ENCODE data around the gene PIP5K1B. TPM values are rescaled to one million over a fixed set of nuclear protein-coding genes. Genes with fewer than 3 reads are reported as not detected.

PIP5K1B gene
- total and polyA plus RNA-seq, 4 donors, result 0.09 to 30.9 (median 0.29) TPM

DNA sequence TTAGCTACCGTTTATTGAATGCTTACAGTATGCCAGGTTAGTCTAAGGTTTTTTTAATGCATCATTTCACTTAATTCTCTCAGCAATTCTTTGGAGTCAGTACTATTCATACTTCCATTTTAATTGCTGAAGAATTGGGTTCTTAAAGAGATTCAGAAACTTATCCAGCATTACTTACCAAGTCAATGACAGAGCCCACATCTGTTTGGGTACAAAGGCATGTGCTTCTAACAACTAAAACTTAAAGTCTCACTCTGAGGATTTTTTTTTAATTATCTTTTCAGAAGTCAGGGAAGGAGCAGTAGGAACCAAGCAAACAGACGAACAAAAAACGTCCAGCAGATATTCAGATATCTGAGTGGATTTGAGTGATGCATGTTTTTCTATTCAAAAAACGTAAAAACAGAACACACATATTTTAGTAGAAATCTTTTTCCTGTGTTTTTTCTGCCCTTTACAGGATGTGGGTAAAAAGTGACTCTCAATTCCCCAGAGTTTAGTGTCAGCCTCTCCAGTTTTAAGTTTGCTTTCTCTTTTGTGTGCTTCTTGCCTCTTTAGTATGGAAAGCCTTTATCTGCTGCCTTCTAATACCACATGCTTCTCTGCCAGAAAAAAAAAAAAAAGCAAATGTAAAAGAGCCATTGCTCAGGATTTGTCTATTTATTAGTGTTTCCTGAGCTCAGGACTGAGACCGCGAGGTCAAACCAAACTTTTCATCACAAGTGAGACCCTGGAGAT lies 190.9 kb downstream of the PIP5K1B start:
- Histone ChIP-seq H3K4me1 (ENCODE audit: control insufficient read depth in 4 of 4, insufficient read depth in 4 of 4, low read length in 3 of 4) (peaks cover 0 to 2% (median 0%) of the 10 kb centered on the region in 4 donors), H3K4me3 (ENCODE audit: low read depth in 1 of 3, low read length in 3 of 3) (no peak overlapping the region), H3K27ac (ENCODE audit: low read depth in 1 of 2, low read length in 2 of 2) (no peak overlapping the region), H3K9me3 (ENCODE audit: control insufficient read depth in 4 of 4, low read length in 3 of 4) (no peaks in the 10 kb centered on the region), H3K27me3 (ENCODE audit: control insufficient read depth in 4 of 4, insufficient read depth in 4 of 4, low read length in 3 of 4) (no peaks in the 10 kb centered on the region), H3K36me3 (ENCODE audit: control insufficient read depth in 4 of 4, insufficient read depth in 3 of 4, low read depth in 1 of 4, low read length in 3 of 4) (no peaks in the 10 kb centered on the region), H3K9ac (ENCODE audit: low read depth in 1 of 2, low read length in 2 of 2) (no peak overlapping the region)
- TF ChIP-seq SP1 (IDR thresholded peaks at IDR 0.05) (no peak), HNF4A (conservative IDR thresholded peaks at IDR 0.05) (no peak), GABPA (IDR thresholded peaks at IDR 0.05 in 1 of 2, conservative IDR thresholded peaks at IDR 0.05 in 1 of 2) (no peak)
- TF ChIP-seq, protein P1, sequence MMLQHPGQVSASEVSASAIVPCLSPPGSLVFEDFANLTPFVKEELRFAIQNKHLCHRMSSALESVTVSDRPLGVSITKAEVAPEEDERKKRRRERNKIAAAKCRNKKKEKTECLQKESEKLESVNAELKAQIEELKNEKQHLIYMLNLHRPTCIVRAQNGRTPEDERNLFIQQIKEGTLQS (IDR thresholded peaks at IDR 0.05), result no peak
- WGBS, result 44% methylated on average over 6 of the region's 6 CpGs
- DNase-seq (ENCODE audit: low spot score), result no peak

DNA sequence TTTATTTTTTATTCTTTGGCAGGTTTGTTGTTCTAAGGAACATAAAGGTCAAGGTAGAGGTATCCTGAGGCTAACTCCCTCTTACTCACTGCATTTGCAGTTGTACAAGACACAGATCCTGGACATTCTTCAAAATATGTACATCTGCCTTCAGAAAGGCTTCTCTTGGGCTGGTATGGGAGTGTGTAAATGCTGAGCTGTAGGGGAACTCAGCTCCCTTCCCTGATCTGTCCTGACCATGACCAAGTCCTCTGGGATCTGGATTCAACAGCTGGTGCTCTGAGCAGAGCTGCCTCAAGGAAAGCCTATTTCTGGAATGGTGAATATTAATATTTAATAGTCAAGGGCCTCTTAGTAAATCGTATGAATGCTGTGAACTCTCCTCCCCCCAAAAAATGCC lies 191.4 kb downstream of the PIP5K1B start:
- no peaks in the 10 kb centered on the region for H3K9me3 ChIP-seq (ENCODE audit: control insufficient read depth in 4 of 4, low read length in 3 of 4)
- no peak for TF ChIP-seq EGR1 (IDR thresholded peaks at IDR 0.05; ENCODE audit: low read depth in 2 of 2)
- peaks cover 0 to 2% (median 0%) of the 10 kb centered on the region in 4 donors for H3K4me1 ChIP-seq (ENCODE audit: control insufficient read depth in 4 of 4, insufficient read depth in 4 of 4, low read length in 3 of 4)
- no peak for DNase-seq (ENCODE audit: low spot score)
- H3K27ac ChIP-seq (ENCODE audit: low read depth in 1 of 2, low read length in 2 of 2), result no peak overlapping the region
- H3K36me3 ChIP-seq (ENCODE audit: control insufficient read depth in 4 of 4, insufficient read depth in 3 of 4, low read depth in 1 of 4, low read length in 3 of 4), result no peaks in the 10 kb centered on the region
- H3K9ac ChIP-seq (ENCODE audit: low read depth in 1 of 2, low read length in 2 of 2), result no peak overlapping the region
- H3K27me3 ChIP-seq (ENCODE audit: control insufficient read depth in 4 of 4, insufficient read depth in 4 of 4, low read length in 3 of 4), result no peaks in the 10 kb centered on the region
- WGBS, result 57% methylated on average over 1 of the region's 1 CpG
- H3K4me3 ChIP-seq (ENCODE audit: low read depth in 1 of 3, low read length in 3 of 3), result no peak overlapping the region

- no peak overlapping the region for H3K27ac ChIP-seq (ENCODE audit: low read depth in 1 of 2, low read length in 2 of 2)
- TF ChIP-seq HNF4A (conservative IDR thresholded peaks at IDR 0.05), result no peak
- TF ChIP-seq, protein P2, sequence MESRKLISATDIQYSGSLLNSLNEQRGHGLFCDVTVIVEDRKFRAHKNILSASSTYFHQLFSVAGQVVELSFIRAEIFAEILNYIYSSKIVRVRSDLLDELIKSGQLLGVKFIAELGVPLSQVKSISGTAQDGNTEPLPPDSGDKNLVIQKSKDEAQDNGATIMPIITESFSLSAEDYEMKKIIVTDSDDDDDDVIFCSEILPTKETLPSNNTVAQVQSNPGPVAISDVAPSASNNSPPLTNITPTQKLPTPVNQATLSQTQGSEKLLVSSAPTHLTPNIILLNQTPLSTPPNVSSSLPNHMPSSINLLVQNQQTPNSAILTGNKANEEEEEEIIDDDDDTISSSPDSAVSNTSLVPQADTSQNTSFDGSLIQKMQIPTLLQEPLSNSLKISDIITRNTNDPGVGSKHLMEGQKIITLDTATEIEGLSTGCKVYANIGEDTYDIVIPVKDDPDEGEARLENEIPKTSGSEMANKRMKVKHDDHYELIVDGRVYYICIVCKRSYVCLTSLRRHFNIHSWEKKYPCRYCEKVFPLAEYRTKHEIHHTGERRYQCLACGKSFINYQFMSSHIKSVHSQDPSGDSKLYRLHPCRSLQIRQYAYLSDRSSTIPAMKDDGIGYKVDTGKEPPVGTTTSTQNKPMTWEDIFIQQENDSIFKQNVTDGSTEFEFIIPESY (IDR thresholded peaks at IDR 0.05), result no peak
- no peak for TF ChIP-seq RAD21 (IDR thresholded peaks at IDR 0.05)
- no peak for TF ChIP-seq YY1 (IDR thresholded peaks at IDR 0.05)
- TF ChIP-seq GABPA (IDR thresholded peaks at IDR 0.05 in 1 of 2, conservative IDR thresholded peaks at IDR 0.05 in 1 of 2), result no peak
- TF ChIP-seq, protein P3, sequence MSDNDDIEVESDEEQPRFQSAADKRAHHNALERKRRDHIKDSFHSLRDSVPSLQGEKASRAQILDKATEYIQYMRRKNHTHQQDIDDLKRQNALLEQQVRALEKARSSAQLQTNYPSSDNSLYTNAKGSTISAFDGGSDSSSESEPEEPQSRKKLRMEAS (IDR thresholded peaks at IDR 0.05), result no peak
- no peak for TF ChIP-seq RXRA (IDR thresholded peaks at IDR 0.05)
- TF ChIP-seq TAF1 (conservative IDR thresholded peaks at IDR 0.05), result no peak
- no peak for TF ChIP-seq EGR1 (IDR thresholded peaks at IDR 0.05; ENCODE audit: low read depth in 2 of 2)
- TF ChIP-seq, protein P1 (IDR thresholded peaks at IDR 0.05), result no peak
- no peak for TF ChIP-seq JUND (IDR thresholded peaks at IDR 0.05)
- H3K9me3 ChIP-seq (ENCODE audit: control insufficient read depth in 4 of 4, low read length in 3 of 4), result no peaks in the 10 kb centered on the region
- no peak overlapping the region for H3K9ac ChIP-seq (ENCODE audit: low read depth in 1 of 2, low read length in 2 of 2)
- no peaks in the 10 kb centered on the region for H3K27me3 ChIP-seq (ENCODE audit: control insufficient read depth in 4 of 4, insufficient read depth in 4 of 4, low read length in 3 of 4)
- 49% methylated on average over 5 of the region's 5 CpGs for WGBS
- no peak for DNase-seq (ENCODE audit: low spot score)
- H3K36me3 ChIP-seq (ENCODE audit: control insufficient read depth in 4 of 4, insufficient read depth in 3 of 4, low read depth in 1 of 4, low read length in 3 of 4), result no peaks in the 10 kb centered on the region
- peaks cover 0 to 2% (median 0%) of the 10 kb centered on the region in 4 donors for H3K4me1 ChIP-seq (ENCODE audit: control insufficient read depth in 4 of 4, insufficient read depth in 4 of 4, low read length in 3 of 4)
- H3K4me3 ChIP-seq (ENCODE audit: low read depth in 1 of 3, low read length in 3 of 3), result no peak overlapping the region
These were observed 192.6 kb downstream of the PIP5K1B start for GRCh38 chr9:68897577-68898145.
